Ecto neural progenitor cell (in vitro differentiated cells): ENCODE results near the gene CPM.
A peak's percentile ranks its signal among the peaks of the same experiment; 100 is the strongest.
"Not testable (repeated sequence)": the region's sequence is repeated elsewhere in the genome, so short reads cannot be mapped to it uniquely, and the experiment has no call there.

ENCODE experiments used
- DNase-seq: peaks from one replicate; pipeline ENCODE4 v3.0.0-alpha.2; 2018; ENCODE audit warnings: low spot score

Gene CPM

DNA sequence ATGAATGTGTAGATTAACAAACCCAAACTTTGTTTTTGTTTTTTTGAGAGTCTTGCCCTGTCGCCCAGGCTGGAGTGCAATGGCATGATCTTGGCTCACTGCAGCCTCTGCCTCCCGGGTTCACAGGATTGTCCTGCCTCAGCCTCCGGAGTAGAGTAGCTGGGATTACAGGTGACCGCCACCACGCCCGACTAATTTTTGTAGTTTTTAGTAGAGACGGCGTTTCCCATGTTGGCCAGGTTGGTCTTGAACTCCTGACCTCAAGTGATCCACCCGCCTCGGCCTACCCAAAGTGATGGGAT is 125.7 kb downstream of the CPM start:
- DNase-seq = not testable (repeated sequence)

DNA sequence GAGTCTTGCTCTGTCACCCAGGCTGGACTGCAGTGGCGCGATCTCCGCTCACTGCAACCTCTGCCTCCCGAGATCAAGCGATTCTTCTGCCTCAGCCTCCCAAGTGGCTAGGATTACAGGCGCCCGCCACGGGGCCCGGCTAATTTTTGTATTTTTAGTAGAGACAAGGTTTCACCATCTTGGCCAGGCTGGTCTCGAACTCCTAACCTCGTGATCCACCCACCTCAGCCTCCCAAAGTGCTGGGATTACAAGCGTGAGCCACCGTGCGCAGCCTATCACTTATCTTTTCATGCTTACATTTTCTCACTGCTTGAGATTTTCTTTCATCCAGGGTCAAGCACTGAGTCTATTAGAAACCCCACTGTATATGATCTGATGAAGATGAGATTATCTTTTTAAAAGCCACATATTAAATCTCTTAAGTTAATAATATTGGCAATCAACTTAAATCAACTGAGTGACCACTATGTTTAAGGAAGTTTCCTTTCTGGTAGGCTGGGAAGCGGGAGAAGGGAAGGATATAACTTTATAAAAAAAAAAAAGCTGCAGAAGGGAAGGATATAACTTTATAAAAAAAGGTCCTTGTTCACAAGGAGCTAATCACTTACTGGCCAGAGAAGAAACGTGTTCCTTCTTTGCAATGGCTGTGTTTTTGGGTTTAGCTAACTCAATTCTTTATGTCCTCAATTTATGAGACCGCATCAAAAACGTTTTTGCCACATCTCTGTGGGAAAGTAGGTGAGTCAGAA is 126.3 kb downstream of the CPM start:
- no peak for DNase-seq

GRCh38 chr12:68805592-68806120 is 127.3 kb downstream of the CPM start:
- DNase-seq = no peak

DNA sequence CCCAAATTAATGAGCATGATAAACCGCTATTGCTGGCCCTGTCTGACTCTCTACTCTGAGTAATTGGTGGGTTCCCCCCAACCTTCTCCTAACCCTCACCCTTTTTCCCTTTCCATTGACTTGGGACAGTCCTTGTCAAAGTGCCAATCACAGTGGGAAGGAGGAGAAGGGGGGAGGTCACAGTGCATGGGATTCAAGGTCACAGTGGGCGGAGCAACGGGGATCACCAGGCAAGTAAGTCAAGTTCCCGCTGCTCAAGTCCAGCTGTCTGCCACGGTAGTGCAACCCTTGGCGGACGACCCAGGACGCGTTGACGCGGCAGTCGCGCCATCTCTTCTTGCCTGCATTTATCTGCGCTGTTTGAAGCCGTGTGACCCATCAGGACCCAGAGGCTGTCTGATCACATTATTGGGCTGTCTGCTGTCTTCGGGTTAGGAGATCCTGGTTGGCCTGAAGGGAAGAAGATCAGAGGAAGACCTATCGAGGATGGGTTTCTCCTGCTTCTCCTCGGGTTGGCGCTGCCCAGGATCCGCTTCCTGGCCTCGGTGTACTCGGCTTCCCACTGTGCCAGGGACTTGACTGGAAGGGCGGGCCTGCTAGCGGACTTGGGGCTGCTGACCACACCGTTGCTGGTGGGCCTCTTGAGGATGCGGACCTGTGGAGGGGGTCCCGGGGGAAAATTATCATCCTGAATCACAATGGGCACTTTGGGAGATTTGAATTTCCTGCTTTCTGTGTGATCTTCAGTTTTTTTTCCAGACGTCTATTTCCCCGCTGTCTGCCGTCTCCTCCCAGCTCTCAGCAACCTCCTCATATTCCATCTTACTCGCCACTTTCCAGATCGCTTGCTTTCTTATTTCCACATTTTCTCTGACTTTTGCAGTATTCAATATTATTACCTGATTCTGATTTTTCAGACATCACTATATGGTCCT is 128.0 kb downstream of the CPM start:
- peak; percentile 53 for DNase-seq

GRCh38 chr12:68803948-68804656 is 128.9 kb downstream of the CPM start:
- no peak for DNase-seq

GRCh38 chr12:68802911-68803651 is 129.9 kb downstream of the CPM start:
- not testable (repeated sequence) for DNase-seq

DNA sequence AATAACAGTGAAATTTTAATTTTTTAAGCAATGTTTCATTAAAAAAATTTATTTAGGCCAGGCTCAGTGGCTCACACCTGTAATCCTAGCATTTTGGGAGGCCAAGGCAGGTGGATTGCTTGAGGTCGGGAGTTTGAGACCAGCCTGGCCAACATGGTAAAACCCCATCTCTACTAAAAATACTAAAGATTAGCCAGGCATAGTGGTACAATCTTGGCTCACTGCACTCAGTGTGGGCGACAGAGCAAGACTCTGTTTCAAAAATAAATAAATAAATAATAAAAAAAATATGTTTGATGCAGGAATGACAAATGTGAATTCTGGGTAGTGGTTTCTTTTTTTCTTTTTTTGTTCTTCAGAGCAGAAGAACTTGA is 130.6 kb downstream of the CPM start:
- not testable (repeated sequence) for DNase-seq
